Measurements from ENCODE around the gene SELE.
"Not testable (repeated sequence)": the region's sequence is repeated elsewhere in the genome, so short reads cannot be mapped to it uniquely, and the experiment has no call there.

SELE gene

DNA sequence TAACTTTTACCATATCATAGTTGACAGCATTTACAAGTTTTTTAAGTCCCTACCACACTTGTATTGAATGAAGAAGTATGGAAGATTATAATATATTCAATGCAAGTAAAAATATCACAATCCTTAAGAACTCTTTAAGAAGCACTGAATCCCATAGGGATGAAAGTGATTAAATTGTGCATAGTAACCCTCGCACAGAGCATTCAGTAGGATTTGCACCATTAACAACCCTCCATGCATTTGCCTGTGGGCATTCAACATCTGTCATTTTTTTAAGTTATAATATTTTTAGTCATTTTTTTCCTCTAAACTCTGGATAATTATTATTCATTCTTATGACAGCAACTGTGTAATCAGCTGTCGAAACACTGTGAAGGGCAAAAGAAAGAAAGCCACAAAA is 10.1 kb downstream of the SELE start:
- DNase-seq: no peak

DNA sequence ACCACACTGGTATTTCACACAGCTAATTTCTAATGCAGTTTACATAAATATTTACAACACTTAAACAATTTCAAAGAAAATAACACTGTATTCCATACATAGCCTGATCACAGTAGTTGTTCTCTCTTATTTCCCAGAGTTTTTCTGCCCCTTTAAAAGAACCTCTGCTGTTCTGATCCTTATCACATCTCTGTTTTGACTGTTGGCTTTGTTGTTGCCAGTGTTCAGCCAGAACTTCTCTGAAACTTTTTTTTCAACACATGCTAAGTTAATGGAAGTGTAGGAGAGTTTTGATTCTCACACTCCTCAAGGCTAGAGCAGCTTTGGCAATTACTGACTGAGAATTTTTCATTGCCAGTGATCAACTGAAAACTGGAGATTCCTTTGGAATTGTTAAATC is 11.1 kb downstream of the SELE start:
- no peak for DNase-seq

DNA sequence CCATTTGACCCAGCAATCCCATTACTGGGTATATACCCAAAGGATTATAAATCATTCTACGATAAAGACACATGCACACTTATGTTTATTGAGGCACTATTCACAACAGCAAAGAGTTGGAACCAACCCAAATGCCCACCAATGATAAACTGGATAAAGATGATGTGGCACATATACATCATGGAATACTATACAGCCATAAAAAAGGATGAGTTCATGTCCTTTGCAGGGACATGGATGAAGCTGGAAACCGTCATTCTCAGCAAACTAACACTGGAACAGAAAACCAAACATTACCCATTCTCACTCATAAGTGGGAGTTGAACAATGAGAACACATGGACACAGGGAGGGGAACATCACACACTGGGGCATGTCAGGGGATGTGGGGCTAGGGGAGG is 18.8 kb downstream of the SELE start:
- not testable (repeated sequence) for DNase-seq

DNA sequence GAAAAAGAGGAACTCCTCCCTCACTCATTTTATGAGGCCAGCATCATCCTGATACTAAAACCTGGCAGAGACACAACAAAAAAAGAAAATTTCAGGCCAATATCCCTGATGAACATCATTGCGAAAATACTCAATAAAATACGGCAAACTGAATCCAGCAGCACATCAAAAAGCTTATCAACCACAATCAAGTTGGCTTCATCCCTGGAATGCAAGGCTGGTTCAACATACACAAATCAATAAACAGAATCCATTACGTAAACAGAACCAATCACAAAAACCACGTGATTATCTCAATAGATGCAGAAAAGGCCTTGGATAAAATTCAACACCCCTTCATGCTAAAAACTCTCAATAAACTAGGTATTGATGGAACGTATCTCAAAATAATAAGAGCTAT is 20.8 kb downstream of the SELE start:
- not testable (repeated sequence) for DNase-seq

DNA sequence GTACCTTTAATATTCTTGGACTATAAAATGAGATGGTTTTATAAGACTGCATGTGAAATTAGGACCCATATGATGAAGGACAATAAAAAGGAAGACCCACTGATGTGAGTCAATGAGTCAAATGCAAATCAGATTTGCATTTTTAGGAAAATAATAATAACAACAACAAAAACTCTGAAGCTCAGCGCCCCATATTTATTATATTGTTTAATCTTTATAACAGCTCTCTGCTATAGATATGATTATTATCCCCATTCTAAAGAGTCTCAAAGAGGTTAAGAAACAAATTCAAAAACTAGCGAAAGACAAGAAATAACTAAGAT is 21.6 kb downstream of the SELE start:
- no peak for DNase-seq

DNA sequence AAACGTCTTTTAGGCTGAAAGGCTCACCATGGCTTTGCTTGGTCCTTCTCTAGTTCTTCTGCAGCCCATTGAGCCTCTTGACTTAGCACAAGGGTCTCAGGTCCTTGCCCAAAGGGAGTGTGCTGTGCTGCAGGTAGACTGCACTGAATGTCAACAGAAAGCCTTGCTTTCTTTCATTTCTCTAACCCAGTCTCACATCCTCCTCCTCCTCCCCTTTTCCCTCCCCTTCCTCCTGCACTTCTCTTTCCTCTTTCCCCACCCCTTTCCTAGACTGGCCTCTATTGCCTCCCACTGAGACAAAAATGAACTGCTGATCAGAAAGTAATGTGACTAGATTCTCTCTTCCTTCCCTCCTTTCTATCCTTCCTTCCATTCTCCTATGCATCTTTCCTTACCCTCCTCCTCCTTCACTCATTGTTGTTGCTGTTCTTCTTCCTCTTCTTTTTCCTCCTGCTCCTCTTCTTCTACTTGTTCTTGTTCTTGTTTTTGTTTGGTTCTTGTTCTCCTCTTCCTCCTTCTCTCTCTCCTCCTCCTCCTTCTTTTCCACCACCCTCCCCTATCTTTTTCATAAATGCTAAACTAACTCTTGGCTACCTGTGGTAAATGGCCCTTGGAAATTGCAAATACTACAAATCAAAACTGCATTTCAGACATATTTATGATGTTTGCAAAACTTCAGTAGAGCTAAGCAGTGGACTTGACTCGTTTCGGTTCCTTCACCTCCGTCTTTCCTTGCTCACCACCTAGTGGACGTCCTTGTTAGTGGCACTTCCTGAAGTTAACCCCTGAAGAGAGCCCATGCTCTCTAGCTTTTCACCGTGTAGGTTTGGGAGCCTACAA is 22.2 kb downstream of the SELE start, which contains the start of gene SELL:
SELL (minus strand) TSS at position 152 of the 840 bp plus-strand sequence; CDS start at position 30, 122 bp downstream.
- peak; percentile 51 to 77 for DNase-seq

DNA sequence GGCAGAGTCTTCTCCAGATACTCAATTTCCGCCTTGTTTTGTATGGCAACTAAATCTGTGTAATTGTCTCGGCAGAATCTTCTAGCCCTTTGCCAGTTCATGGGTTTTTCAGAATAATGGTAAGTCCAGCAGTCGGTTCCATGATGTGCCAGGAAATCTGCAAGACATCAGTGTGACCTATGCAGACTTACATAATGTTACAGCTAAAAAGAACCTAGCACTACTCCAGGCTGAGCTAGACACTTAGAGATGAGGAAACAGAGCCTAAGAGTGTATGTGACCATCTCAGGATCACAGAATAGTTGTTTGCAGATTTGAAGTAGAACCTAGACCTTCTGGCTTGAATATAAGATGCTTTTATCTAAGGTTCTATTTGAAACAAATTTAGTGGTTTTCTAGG is 25.2 kb downstream of the SELE start:
- no peak for DNase-seq

DNA sequence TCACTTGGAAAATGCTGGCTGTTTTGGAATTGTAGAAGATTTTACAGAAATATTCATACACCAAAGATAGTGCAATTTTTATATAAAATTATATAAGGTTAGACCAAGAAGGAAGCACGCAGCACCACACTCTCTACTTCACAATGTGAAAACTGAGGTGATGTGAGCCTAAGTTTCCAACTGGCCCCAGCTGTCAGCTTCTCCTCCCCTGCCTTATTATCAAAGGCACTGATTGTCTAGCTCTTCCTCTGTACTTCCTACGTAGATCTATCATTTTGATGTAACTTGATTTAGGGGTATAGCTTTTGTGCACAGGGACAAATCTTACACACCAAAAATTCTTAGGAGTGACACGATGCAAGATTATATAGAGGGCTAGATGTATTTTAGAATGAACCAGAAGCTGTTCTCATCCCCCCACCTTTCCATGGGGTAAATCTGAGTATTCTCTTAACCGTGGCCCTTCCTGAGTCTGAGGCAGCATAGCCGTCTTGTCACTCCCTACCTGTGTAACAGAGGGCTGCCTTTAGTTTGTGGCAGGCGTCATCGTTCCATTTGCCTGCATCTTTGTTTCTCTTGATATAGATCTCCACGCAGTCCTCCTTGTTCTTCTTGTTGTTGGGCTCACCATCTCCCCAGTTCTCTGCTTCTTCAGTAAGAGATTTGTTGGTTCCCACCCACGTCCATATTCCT is 25.8 kb downstream of the SELE start:
- peak in 1 of 2 experiments; percentile 59 for DNase-seq

DNA sequence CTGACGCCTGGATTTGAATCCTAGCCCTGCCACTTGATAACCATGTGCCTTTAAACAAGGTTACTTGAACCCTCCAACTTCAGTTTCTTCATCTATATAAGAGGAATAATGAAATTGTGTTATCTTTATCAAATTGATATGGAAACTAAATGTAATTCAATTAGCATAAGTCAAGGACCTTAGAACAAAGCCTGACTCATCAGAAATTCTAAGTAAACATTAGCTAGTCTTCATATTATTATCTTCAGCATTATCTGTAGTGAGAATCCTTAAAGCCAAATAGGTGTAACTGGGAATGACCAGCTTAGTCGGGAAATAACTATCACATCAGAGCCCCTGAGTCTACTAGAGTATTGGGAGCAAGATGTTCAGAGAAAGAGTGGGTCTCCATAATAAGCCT is 29.1 kb downstream of the SELE start:
- DNase-seq: no peak

DNA sequence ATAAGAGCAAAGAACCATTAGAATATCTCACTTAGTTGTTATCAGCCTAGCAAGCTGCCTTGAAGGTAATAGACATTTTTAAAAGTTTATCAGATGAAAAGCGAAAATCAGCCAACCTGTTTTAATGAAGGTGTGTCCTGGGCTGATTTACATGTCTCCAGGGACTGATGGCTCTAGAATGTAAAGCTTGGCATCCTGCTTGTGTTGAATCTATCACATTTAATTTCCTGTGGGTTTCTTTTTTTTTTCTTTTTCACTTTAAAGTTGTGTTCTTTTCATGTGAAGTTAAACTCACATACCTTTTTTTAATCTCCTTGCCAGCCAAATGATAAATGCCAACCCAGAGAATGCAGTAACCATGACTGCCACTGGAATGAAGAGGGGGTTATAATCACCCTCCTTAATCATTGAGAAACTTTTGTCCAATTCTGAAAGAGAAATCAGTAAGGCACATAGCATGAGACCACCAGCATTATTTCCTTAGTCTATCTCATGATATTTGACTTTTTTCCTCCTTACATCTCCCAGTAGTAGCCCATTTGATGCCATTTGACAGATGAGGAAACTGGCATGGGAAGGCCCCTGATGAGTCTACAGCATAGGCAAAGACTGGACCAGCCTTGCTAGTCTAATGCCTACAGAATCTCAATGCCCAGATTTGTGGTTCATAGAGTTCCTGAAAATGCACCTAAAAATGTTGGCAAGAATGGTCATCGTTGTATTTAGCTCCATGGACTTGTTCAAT is 32.4 kb downstream of the SELE start:
- DNase-seq: no peak

DNA sequence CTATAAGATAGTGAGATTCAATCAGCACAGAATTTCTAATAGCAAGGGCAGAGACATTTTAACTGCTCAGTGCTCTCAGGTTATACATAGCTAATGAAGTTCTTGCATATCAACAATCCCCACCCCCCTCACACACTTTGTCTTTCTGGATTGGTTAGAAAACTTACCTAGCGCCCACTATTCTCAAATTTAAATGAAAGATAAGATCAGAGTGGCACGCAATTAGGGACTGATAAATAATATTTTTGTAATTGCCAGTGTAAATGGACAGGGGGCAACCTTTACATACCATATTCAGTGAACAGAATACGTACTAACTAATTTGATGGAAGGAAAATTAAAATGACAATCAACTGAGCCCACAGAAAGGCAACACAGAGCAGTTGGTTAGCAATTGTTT is 34.2 kb downstream of the SELE start:
- DNase-seq: no peak

DNA sequence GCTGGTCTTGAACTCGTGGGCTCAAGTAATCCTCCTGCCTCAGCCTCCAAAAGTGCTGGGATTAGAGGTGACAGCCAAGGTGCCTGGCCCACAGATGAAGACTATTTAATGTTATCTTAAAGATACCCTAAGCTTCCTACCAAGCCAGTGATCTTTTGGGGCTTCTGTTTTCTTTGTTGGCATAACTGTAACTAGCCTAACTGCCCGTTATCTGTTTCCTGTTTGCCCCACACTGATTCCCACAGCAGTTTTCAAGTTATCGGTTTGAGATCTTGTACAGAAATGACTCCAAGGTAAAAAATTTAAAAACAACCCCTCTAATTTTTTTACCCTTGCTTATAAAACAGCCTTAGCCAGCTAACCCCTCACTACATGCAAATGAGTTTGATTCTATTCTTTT is 34.9 kb downstream of the SELE start:
- DNase-seq: no peak

DNA sequence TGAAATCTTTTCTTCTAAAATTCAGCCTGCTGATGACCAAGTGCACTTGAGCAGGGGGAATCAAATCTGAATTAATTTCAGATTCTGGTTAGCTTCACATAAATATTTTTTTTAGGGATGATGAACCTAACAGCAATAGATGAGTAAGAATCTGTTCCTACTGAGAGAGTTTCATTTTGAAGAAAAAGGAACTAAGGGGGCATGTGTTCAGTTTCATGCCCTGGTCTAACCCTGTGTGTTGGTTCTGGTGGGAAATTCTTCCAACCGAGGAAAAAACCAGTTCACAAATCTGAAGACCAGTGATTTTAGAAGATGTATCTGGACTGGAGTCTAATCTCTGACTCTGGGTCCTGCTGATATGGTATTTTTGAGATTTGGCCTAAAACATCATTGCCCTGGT is 36.1 kb downstream of the SELE start:
- DNase-seq: no peak

DNA sequence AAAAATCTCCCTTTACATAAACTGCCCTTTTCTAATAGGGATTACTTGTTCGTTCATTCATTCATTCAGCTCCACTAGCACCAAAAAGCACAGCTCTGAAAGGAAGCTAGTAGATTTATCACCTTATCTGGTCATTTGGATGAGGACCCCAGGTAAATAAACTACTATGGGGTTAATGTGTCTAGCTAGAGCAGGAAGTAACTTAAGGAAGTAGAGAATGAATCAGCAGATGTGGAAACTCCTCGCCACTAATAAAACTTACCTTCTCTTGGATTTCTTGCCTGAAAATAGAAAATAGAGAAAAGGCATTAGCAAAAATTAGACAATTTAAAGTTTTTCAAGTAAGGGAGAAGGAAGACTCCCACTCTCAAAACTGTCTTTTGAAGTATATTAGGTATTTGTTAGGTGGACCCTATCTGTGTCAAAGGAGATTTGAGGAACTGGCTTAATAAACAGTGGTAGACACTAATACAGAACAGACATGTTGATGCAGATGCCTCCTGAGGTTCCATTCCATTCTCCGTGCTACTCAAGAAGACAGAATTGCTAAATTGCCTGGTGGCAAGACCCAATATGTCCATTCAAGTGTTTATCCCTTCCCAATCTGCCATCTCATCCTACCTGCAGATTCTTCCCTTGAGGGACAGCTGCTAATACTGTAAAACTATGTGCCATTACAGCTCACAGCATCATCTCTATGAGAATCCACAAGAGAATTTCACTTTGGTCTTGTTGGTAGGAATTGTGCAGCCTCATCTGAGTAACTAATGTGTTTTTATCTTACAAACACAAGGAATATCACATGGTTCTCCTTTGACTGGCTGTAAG is 37.4 kb downstream of the SELE start:
- no peak for DNase-seq

DNA sequence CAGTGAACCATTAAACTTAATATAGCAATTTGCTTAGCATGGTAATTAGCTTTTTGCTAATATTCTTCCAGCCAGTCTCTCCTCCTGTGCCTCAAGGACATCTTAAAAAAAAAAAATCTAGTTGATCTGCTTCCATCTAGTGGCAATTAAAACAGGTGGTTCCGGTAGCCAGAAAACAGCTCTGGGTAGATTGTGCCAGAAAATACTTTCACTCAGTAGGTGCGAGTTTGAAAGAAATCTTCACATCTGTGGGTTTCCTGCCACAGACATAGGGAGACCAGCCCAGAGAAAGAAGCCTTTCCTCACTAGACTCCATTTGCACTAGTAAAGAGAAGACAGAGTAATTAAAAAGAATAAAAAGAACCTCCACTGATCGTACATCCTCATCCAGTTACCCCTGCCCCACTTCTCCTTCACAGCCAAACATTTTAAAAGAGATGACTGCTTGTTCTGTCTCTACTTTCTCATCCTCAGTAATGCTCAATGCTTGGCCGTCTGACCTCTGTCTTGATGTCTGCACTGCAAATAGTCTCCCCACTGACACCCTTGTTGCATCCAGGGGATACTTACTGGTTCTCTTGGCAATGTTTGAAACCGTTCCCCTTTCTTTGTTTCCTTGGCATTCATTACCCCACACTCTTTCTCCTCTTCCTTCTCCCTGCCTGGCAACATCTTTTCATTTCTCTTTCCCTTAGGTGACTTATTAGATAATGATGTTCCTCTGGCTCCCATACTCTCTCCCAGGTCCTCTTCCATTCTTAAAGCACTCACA is 39.4 kb downstream of the SELE start:
- no peak for DNase-seq

DNA sequence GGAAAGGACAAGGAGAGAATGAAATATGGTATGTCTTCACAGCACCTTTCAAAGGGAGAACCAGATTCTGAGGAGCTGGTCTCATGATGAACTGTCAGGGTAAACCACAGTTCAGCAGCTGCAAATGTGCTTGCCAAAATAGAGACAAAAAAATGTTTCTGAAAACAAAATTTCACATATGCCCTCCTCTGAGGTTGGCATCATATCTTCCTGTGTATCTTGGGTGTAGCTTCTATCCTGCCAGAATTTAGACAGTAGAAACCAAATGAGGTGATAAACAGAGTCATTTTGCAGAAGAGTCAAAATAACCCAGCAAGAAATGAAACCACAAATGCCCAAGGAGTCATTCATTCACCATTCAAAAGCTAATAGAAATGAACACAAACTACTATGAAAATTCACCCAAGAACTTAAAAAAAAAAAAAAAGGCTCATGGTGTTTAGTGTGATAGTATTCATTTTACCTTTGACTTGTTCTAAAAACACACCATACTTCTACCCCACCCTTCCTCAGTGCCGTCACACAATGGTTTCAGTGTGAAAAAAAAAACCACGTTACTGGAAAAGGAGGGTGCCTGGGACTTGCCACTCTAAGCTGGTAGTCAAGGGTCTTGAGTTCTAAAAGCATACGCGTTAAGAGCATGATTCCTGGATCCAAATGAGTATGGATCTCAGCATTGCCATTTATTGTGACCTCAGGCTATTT is 41.0 kb downstream of the SELE start:
- DNase-seq: peak in 1 of 2 experiments; percentile 55

DNA sequence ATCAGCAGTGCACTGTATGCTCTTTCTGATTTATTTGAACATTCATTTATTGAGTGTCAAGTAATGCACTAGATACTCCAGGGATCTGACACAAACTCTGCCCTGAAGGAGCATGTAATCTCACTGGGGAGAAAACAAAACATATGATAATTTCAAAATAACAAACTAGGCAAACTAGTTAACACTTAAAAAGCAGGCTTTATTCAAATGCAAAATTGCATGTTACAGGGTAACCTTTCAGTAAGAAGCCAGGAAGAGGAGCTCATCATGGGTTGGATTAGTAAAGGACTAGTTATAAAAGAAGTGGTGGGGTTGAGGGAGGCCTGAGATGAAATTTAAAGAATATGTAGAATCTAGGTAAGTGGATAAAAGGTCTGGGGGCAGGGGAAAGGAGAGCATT is 43.4 kb downstream of the SELE start:
- DNase-seq: no peak

DNA sequence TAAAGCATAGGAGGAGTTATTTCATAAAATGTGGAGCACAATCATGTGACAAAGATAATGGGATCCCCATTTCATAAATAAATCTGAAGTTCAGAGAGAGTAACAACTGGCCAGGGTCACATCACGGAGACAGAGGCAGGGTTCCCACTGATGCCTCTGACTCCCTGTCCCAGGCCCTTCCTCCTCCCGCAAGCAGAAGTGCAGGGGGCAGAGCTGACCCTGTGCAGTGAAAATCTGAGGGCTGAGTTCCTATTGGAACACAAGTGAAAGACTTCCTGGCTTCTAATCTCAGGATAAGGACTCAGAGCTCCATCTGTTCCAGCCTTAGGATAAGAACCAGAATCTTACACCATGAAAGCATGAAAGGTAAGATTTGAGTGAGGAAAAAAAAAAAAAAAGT is 44.5 kb downstream of the SELE start:
- peak in 1 of 2 experiments; percentile 55 for DNase-seq

DNA sequence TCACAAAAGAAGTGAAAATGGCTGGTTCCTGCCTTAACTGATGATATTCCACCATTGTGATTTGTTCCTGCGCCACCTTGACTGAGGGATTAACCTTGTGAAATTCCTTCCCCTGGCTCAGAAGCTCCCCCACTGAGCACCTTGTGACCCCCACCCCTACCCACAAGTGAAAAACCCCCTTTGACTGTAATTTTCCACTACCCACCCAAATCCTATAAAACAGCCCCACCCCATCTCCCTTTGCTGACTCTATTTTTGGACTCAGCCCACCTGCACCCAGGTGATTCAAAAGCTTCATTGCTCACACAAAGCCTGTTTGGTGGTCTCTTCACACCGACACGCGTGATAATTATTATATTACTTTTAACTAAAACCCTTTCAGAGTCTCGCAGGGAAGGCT is 45.5 kb downstream of the SELE start:
- peak in 1 of 2 experiments; percentile 65 for DNase-seq

DNA sequence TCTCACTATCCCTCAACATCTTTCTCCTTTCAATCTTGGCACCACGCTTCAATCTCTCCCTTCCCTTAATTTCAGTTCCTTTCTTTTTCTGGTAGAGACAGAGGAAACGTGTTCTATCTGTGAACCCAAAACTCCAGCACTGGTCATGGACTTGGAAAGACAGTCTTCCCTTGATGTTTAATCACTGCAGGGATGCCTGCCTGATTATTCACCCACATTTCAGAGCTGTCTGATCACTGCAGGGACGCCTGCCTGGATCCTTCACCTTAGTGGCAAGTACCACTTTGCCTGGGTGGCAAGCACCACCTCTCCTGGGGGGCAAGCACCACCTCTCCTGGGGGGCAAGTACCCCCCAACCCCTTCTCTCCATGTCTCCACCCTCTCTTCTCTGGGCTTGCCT is 50.2 kb downstream of the SELE start:
- no peak for DNase-seq

DNA sequence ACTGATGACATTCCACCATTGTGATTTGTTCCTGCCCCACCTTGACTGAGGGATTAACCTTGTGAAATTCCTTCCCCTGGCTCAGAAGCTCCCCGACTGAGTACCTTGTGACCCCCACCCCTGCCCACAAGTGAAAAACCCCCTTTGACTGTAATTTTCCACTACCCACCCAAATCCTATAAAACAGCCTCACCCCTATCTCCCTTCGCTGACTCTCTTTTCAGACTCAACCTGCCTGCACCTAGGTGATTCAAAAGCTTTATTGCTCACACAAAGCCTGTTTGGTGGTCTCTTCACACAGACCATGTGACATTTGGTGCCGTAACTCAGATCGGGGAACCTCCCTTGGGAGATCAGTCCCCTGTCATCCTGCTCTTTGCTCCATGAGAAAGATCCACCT is 50.7 kb downstream of the SELE start:
- DNase-seq: peak in 1 of 2 experiments; percentile 66

All from stimulated activated CD4-positive, alpha-beta T cell treated with anti-CD3 and anti-CD28 coated beads, Interleukin-4, amount 100 ng/mL, for 4 hours (primary cell).